ENCODE results near the gene CUTA. TPM values are rescaled to one million over a fixed set of nuclear protein-coding genes. Genes with fewer than 3 reads are reported as not detected.

Gene CUTA
- total and polyA plus RNA-seq, 2 of the 13 experiments (the other 11 are each of a cell fraction or from before 2014, with no cell fraction given) = 170 to 180 TPM

DNA sequence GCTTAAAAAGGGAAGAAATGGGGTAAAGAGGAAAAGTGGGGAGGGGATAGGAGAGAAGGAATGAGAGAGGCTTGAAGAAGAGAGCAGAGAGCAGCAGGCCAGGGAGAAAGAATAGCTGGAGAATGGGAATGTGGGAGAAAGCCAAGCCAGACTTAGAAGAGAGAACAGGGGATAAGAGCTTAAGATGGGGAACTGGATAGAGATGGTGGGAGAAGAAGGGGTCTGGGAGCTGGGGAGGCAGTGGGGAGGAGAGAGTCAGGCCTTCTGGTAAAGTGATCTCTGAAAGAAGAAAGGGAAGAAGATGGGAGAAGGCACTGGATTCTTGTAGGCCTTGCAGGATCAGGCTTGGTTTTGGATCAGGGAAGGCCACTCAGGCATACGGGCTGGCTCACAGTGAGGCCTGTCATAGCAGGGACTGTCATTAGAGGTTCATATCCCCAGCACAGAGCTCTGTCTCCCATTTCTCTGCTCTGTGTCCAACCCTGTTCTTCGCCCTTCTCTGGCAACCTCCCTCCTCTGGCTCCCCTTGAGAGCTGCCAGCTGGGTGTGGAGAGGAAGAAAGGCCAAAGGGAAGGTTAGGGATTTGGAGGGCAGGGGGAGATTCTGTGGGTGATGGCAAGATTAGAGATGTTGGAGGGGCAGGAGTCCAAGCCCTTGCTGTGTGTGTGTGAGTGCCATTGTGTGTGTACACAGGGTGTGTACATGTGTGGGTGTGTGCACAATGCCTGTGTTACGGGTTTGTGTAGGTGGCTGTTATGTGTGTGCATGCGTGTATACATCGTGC lies 11.3 kb upstream of the CUTA start:
- 45% methylated on average over 5 of the region's 5 CpGs for WGBS (ENCODE audit: low lambda C conversion rate)
- no peaks in the 10 kb centered on the region for H3K79me2 ChIP-seq (ENCODE audit: insufficient read depth, low read length)
- H4K20me1 ChIP-seq (ENCODE audit: insufficient read depth, low read length) = no peaks in the 10 kb centered on the region
- BruUV-seq (replicated peaks) = no TSS peak
- no peaks in the 10 kb centered on the region for H3K9me3 ChIP-seq (ENCODE audit: low read length)
- H3K9ac ChIP-seq (ENCODE audit: insufficient read depth, low read depth, low read length) = no peak overlapping the region
- CTCF ChIA-PET (ENCODE audit: low intra/inter-chr PET ratio, low total read pairs) = no interaction called here
- intact Hi-C loops (cut with micrococcal nuclease; ENCODE audit: unreplicated experiment) (loop anchor here (1.0 kb wide), 1 partner anchor 25 kb away; the partner anchor contains the start of gene ZBTB9), in situ Hi-C loops (cut with HindIII; ENCODE audit: extremely low pct_ligation_motif_present, low pct_unique_long_range_greater_than_20kb) (no loop called here)
- H3K4me1 ChIP-seq (ENCODE audit: insufficient read depth, low read length) = peaks cover 57% of the 10 kb centered on the region
- no peak for DNase-seq (ENCODE audit: low spot score)
- FAIRE-seq = no peak
- H3K27me3 ChIP-seq (ENCODE audit: control insufficient read depth in 1 of 2, insufficient read depth in 2 of 2, low read length in 2 of 2) = peaks cover 0 to 3% of the 10 kb centered on the region in 2 experiments; a peak in 1 of 5 replicates
- no peak overlapping the region for H2AFZ ChIP-seq (ENCODE audit: low read length)
- no peak overlapping the region for H3K4me3 ChIP-seq (replicated peaks in 1 of 3; ENCODE audit: insufficient read depth in 1 of 3, low read depth in 2 of 3, low read length in 3 of 3)
- no peak overlapping the region for H3K27ac ChIP-seq (ENCODE audit: extremely low read length, insufficient read depth, low read length)
- H3K4me2 ChIP-seq (ENCODE audit: low read depth, low read length) = no peak overlapping the region; the same call in 1 of the 2 replicates
- POLR2A ChIA-PET = interaction anchor here (1.2 to 3.5 kb wide), 2 partner anchors 11 to 25 kb away, joined by 5 to 23 read pairs; partner anchors contain the start of genes CUTA, SYNGAP1 and ZBTB9
- peak; percentile 4; the same call in 1 of the 3 replicates for ATAC-seq
- H3K36me3 ChIP-seq (replicated peaks in 1 of 2; ENCODE audit: control insufficient read depth in 1 of 2, insufficient read depth in 2 of 2, low read length in 2 of 2) = no peaks in the 10 kb centered on the region
- no peak for TF ChIP-seq ZNF382 (CRISPR knock-in tag; IDR thresholded peaks at IDR 0.05; ENCODE audit: borderline replicate concordance)
- no peak for TF ChIP-seq FOXP1 (IDR thresholded peaks at IDR 0.05)
- no peak for TF ChIP-seq FOXP1 (CRISPR knock-in tag; IDR thresholded peaks at IDR 0.05)
- no peak for TF ChIP-seq ZNF709 (CRISPR knock-in tag; IDR thresholded peaks at IDR 0.05)
- TF ChIP-seq, protein P1, sequence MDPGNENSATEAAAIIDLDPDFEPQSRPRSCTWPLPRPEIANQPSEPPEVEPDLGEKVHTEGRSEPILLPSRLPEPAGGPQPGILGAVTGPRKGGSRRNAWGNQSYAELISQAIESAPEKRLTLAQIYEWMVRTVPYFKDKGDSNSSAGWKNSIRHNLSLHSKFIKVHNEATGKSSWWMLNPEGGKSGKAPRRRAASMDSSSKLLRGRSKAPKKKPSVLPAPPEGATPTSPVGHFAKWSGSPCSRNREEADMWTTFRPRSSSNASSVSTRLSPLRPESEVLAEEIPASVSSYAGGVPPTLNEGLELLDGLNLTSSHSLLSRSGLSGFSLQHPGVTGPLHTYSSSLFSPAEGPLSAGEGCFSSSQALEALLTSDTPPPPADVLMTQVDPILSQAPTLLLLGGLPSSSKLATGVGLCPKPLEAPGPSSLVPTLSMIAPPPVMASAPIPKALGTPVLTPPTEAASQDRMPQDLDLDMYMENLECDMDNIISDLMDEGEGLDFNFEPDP (CRISPR knock-in tag; conservative IDR thresholded peaks at IDR 0.05) = 0 out of 2 replicates have a peak, but pooled peaks have one; percentile 55
- no peak for TF ChIP-seq AGO2 (optimal IDR thresholded peaks at IDR 0.05; ENCODE audit: low read depth, low read length)
- TF ChIP-seq NRL (CRISPR knock-in tag; IDR thresholded peaks at IDR 0.05; ENCODE audit: borderline replicate concordance) = 0 out of 2 replicates have a peak, but pooled peaks have one; percentile 29
- 0 out of 2 replicates have a peak, but pooled peaks have one; percentile 38 for TF ChIP-seq ZNF891 (CRISPR knock-in tag; IDR thresholded peaks at IDR 0.05)
- TF ChIP-seq NFYC (CRISPR knock-in tag; IDR thresholded peaks at IDR 0.05) = no peak
- TF ChIP-seq, protein P2, sequence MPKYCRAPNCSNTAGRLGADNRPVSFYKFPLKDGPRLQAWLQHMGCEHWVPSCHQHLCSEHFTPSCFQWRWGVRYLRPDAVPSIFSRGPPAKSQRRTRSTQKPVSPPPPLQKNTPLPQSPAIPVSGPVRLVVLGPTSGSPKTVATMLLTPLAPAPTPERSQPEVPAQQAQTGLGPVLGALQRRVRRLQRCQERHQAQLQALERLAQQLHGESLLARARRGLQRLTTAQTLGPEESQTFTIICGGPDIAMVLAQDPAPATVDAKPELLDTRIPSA (CRISPR knock-in tag; IDR thresholded peaks at IDR 0.05; ENCODE audit: borderline replicate concordance) = no peak
- TF ChIP-seq, protein P3, sequence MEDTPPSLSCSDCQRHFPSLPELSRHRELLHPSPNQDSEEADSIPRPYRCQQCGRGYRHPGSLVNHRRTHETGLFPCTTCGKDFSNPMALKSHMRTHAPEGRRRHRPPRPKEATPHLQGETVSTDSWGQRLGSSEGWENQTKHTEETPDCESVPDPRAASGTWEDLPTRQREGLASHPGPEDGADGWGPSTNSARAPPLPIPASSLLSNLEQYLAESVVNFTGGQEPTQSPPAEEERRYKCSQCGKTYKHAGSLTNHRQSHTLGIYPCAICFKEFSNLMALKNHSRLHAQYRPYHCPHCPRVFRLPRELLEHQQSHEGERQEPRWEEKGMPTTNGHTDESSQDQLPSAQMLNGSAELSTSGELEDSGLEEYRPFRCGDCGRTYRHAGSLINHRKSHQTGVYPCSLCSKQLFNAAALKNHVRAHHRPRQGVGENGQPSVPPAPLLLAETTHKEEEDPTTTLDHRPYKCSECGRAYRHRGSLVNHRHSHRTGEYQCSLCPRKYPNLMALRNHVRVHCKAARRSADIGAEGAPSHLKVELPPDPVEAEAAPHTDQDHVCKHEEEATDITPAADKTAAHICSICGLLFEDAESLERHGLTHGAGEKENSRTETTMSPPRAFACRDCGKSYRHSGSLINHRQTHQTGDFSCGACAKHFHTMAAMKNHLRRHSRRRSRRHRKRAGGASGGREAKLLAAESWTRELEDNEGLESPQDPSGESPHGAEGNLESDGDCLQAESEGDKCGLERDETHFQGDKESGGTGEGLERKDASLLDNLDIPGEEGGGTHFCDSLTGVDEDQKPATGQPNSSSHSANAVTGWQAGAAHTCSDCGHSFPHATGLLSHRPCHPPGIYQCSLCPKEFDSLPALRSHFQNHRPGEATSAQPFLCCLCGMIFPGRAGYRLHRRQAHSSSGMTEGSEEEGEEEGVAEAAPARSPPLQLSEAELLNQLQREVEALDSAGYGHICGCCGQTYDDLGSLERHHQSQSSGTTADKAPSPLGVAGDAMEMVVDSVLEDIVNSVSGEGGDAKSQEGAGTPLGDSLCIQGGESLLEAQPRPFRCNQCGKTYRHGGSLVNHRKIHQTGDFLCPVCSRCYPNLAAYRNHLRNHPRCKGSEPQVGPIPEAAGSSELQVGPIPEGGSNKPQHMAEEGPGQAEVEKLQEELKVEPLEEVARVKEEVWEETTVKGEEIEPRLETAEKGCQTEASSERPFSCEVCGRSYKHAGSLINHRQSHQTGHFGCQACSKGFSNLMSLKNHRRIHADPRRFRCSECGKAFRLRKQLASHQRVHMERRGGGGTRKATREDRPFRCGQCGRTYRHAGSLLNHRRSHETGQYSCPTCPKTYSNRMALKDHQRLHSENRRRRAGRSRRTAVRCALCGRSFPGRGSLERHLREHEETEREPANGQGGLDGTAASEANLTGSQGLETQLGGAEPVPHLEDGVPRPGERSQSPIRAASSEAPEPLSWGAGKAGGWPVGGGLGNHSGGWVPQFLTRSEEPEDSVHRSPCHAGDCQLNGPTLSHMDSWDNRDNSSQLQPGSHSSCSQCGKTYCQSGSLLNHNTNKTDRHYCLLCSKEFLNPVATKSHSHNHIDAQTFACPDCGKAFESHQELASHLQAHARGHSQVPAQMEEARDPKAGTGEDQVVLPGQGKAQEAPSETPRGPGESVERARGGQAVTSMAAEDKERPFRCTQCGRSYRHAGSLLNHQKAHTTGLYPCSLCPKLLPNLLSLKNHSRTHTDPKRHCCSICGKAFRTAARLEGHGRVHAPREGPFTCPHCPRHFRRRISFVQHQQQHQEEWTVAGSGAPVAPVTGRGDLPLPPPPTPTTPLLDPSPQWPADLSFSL (CRISPR knock-in tag; IDR thresholded peaks at IDR 0.05) = peak; percentile 71; the same call in 1 of the 2 replicates
- no peak for TF ChIP-seq CHCHD3 (CRISPR knock-in tag; IDR thresholded peaks at IDR 0.05)
- no peak for TF ChIP-seq ZNF749 (CRISPR knock-in tag; IDR thresholded peaks at IDR 0.05; ENCODE audit: borderline replicate concordance)
- TF ChIP-seq RBM39 (IDR thresholded peaks at IDR 0.05; ENCODE audit: low read depth, low read length, poor library complexity, severe bottlenecking) = no peak

Data from HepG2 (cell line).